ENCODE measurements around the gene MCRIP2.

The MCRIP2 gene

GRCh38 chr16:625117-625976 lies 16.3 kb upstream of the MCRIP2 start:
- TF ChIP-seq, protein P1, sequence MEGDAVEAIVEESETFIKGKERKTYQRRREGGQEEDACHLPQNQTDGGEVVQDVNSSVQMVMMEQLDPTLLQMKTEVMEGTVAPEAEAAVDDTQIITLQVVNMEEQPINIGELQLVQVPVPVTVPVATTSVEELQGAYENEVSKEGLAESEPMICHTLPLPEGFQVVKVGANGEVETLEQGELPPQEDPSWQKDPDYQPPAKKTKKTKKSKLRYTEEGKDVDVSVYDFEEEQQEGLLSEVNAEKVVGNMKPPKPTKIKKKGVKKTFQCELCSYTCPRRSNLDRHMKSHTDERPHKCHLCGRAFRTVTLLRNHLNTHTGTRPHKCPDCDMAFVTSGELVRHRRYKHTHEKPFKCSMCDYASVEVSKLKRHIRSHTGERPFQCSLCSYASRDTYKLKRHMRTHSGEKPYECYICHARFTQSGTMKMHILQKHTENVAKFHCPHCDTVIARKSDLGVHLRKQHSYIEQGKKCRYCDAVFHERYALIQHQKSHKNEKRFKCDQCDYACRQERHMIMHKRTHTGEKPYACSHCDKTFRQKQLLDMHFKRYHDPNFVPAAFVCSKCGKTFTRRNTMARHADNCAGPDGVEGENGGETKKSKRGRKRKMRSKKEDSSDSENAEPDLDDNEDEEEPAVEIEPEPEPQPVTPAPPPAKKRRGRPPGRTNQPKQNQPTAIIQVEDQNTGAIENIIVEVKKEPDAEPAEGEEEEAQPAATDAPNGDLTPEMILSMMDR (IDR thresholded peaks at IDR 0.05; ENCODE audit: control insufficient read depth, extremely low read depth, insufficient read depth), result no peak
- no peak for DNase-seq (ENCODE audit: low read depth)
- H3K4me3 ChIP-seq (ENCODE audit: low read depth, low read length), result no peak overlapping the region

DNA sequence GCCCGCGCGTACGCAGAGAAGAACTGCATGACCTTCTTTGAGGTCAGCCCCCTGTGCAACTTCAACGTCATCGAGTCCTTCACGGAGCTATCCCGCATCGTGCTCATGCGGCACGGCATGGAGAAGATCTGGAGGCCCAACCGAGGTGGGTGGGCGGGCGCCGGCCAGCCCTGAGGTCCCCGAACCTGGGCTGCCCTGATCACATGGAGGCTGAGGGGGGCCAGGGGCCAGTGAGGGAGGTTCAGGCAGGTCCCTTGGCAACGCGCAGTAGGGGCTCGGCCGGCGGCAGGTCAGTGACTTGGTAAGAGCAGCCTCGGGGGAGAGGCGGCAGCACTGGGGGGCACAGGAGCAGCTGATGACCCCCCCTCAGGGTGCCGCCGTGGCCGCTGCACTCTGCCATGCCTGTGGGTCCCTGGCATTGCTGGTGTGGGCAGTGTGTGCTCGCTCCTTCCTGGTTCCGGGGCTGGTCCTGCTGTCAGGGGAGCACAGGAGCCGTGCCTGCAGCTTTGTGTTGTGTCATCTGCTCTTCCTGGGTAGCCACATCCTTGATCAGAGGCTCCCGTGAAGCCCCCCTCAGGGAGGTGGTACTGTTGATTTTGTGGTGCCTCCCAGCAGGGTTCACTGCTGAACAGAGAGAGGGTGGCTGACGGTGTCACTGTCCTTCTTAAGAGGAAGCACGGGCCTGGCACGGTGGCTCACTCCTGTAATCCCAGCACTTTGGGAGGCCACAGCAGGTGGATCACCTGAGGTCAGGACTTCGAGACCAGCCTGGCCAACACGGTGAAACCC lies 15.5 kb upstream of the MCRIP2 start:
- no peak for DNase-seq (ENCODE audit: low read depth)
- no peak overlapping the region for H3K4me3 ChIP-seq (ENCODE audit: low read depth, low read length)
- TF ChIP-seq, protein P1 (IDR thresholded peaks at IDR 0.05; ENCODE audit: control insufficient read depth, extremely low read depth, insufficient read depth), result no peak

GRCh38 chr16:626787-627453 lies 14.7 kb upstream of the MCRIP2 start:
- TF ChIP-seq, protein P1 (IDR thresholded peaks at IDR 0.05; ENCODE audit: control insufficient read depth, extremely low read depth, insufficient read depth), result no peak
- no peak overlapping the region for H3K4me3 ChIP-seq (ENCODE audit: low read depth, low read length)
- no peak for DNase-seq (ENCODE audit: low read depth)

GRCh38 chr16:627454-628239 lies 14.0 kb upstream of the MCRIP2 start:
- no peak overlapping the region for H3K4me3 ChIP-seq (ENCODE audit: low read depth, low read length)
- DNase-seq (ENCODE audit: low read depth), result no peak
- TF ChIP-seq, protein P1 (IDR thresholded peaks at IDR 0.05; ENCODE audit: control insufficient read depth, extremely low read depth, insufficient read depth), result no peak

GRCh38 chr16:628321-629061 lies 13.1 kb upstream of the MCRIP2 start:
- no peak overlapping the region for H3K4me3 ChIP-seq (ENCODE audit: low read depth, low read length)
- no peak for DNase-seq (ENCODE audit: low read depth)
- TF ChIP-seq, protein P1 (IDR thresholded peaks at IDR 0.05; ENCODE audit: control insufficient read depth, extremely low read depth, insufficient read depth), result no peak

All from LNCaP clone FGC (cell line).